H1 (cell line): ENCODE data around the gene GPLD1. TPM values are rescaled to one million over a fixed set of nuclear protein-coding genes. Genes with fewer than 3 reads are reported as not detected.

Experiments
- CTCF ChIA-PET: fragments of 300-600 bp; sonication (Branson Sonifier 250); formaldehyde crosslinking; loops from one replicate; lab custom pipeline; 2021; ENCODE audit not compliant: partially characterized antibody; lab: Charles Lee
- POLR2A ChIA-PET: fragments of 300-600 bp; sonication (Branson Sonifier 250); formaldehyde crosslinking; loops from one replicate; lab custom pipeline; 2021; ENCODE audit warnings: inconsistent platforms; ENCODE audit not compliant: partially characterized antibody; lab: Charles Lee
- DNase-seq, 2 experiments: peaks; one replicate each; pipeline versions ENCODE4 v3.0.0 to v3.0.0-alpha.2; 2010 to 2022; ENCODE audit warnings: low spot score in 2 of 2, low read depth in 1 of 2, mixed read lengths in 1 of 2
- FAIRE-seq: peaks from 2 replicates; lab custom pipeline; 2011; peaks lifted over from hg19 to GRCh38; lab: Jason Lieb, UNC
- H2AFZ ChIP-seq: 2 replicates; pipeline ENCODE4 v1.8.1; 2012; ENCODE audit warnings: low read length, inconsistent platforms
- H2AK5ac ChIP-seq: 2 replicates; pipeline ENCODE4 v1.6.1; 2013; ENCODE audit warnings: low read depth, low read length
- H2BK120ac ChIP-seq: replicated peaks from 2 replicates; pipeline ENCODE3; 2013; ENCODE audit warnings: low read depth, low read length, inconsistent platforms
- H2BK12ac ChIP-seq: 2 replicates; pipeline ENCODE4 v1.6.1; 2013; ENCODE audit warnings: low read depth, low read length
- H2BK15ac ChIP-seq: 2 replicates; pipeline ENCODE4 v1.6.1; 2013; ENCODE audit warnings: low read length
- H2BK20ac ChIP-seq: 2 replicates; pipeline ENCODE4 v1.6.1; 2013; ENCODE audit warnings: low read length
- H2BK5ac ChIP-seq: 2 replicates; pipeline ENCODE4 v1.6.1; 2013; ENCODE audit warnings: low read depth, low read length
- H3K14ac ChIP-seq: 2 replicates; pipeline ENCODE4 v1.6.1; 2013; ENCODE audit warnings: inconsistent platforms; ENCODE audit not compliant: insufficient read length
- H3K18ac ChIP-seq: 2 replicates; pipeline ENCODE4 v1.6.1; 2013; ENCODE audit warnings: low read length; ENCODE audit errors: extremely low read depth
- H3K23ac ChIP-seq: 2 replicates; pipeline ENCODE4 v1.6.1; 2013; ENCODE audit warnings: inconsistent platforms; ENCODE audit not compliant: insufficient read length
- H3K23me2 ChIP-seq: 2 replicates; pipeline ENCODE4 v1.6.1; 2013; ENCODE audit warnings: low read depth, low read length
- H3K27ac ChIP-seq: 2 replicates; pipeline ENCODE4 v1.6.1; 2011; ENCODE audit warnings: low read depth, low read length, inconsistent platforms
- H3K27me3 ChIP-seq, 4 experiments: replicated peaks in 1 of 4; 1 replicate in 1 of 4; 2 replicates in 3 of 4; pipeline versions ENCODE4 v1.6.1 to v1.8.1; 2011 to 2013; ENCODE audit warnings: low read length in 3 of 4, mild to moderate bottlenecking in 3 of 4, inconsistent platforms in 2 of 4, mixed read lengths in 2 of 4, moderate library complexity in 1 of 4; ENCODE audit not compliant: control insufficient read depth in 3 of 4, insufficient read depth in 3 of 4; ENCODE audit errors: extremely low read depth in 1 of 4
- H3K36me3 ChIP-seq, 4 experiments: 2 replicates each; pipeline versions ENCODE4 v1.6.1 to v1.8.1; 2011 to 2013; ENCODE audit warnings: mild to moderate bottlenecking in 4 of 4, low read length in 3 of 4, moderate library complexity in 2 of 4, control low read depth in 1 of 4, inconsistent platforms in 1 of 4; ENCODE audit not compliant: insufficient read depth in 4 of 4, control insufficient read depth in 2 of 4
- H3K4ac ChIP-seq: replicated peaks from 2 replicates; pipeline ENCODE3; 2013; ENCODE audit warnings: low read length, low read depth, mixed read lengths, inconsistent platforms; ENCODE audit not compliant: insufficient read length
- H3K4me1 ChIP-seq, 4 experiments: replicated peaks in 1 of 4; 1 replicate in 1 of 4; 2 replicates in 3 of 4; pipeline versions ENCODE4 v1.6.1 to v1.8.1; 2011 to 2013; ENCODE audit warnings: low read length in 3 of 4, inconsistent platforms in 2 of 4, mixed read lengths in 1 of 4; ENCODE audit not compliant: insufficient read depth in 4 of 4, control insufficient read depth in 3 of 4
- H3K4me2 ChIP-seq, 2 experiments: 2 replicates each; pipeline versions ENCODE4 v1.6.1 to v1.8.1; 2011 to 2013; ENCODE audit warnings: low read depth in 2 of 2, low read length in 2 of 2, control low read depth in 1 of 2, inconsistent platforms in 1 of 2, mild to moderate bottlenecking in 1 of 2; ENCODE audit not compliant: insufficient read depth in 1 of 2
- H3K4me3 ChIP-seq, 4 experiments: fragments of 200-600, 300-600 bp in 1 of 4; sonication (generic), shearing (Covaris generic), sonication (Bioruptor Twin) in 1 of 4; 2 replicates each; pipeline versions ENCODE4 v1.5.1 to v1.8.1; 2011 to 2016; ENCODE audit warnings: low read length in 4 of 4, low read depth in 3 of 4, control low read depth in 2 of 4, inconsistent platforms in 2 of 4, mild to moderate bottlenecking in 2 of 4, mixed read lengths in 1 of 4, moderate library complexity in 1 of 4; ENCODE audit not compliant: insufficient read depth in 2 of 4; ENCODE audit errors: extremely low read depth in 1 of 4
- H3K56ac ChIP-seq: replicated peaks from 2 replicates; pipeline ENCODE3; 2013; ENCODE audit warnings: low read depth, mild to moderate bottlenecking, mixed read lengths, low read length, inconsistent platforms; ENCODE audit not compliant: insufficient read length
- H3K79me1 ChIP-seq: 2 replicates; pipeline ENCODE4 v1.6.1; 2013; ENCODE audit warnings: low read depth, low read length, control low read depth
- H3K79me2 ChIP-seq, 2 experiments: 2 replicates each; pipeline versions ENCODE4 v1.6.1 to v1.8.1; 2012 to 2013; ENCODE audit warnings: low read length in 2 of 2, mild to moderate bottlenecking in 2 of 2, inconsistent platforms in 1 of 2; ENCODE audit not compliant: insufficient read depth in 2 of 2, control insufficient read depth in 1 of 2
- H3K9ac ChIP-seq, 4 experiments: replicated peaks in 1 of 4; 1 replicate in 1 of 4; 2 replicates in 3 of 4; pipeline versions ENCODE4 v1.6.1 to v1.8.1; 2011 to 2013; ENCODE audit warnings: low read depth in 3 of 4, low read length in 3 of 4, control low read depth in 2 of 4, mild to moderate bottlenecking in 2 of 4, moderate library complexity in 2 of 4, inconsistent platforms in 1 of 4; ENCODE audit errors: extremely low read depth in 1 of 4
- H3K9me3 ChIP-seq, 2 experiments: 2 replicates each; pipeline versions ENCODE4 v1.6.1 to v1.8.1; 2012 to 2013; ENCODE audit warnings: mild to moderate bottlenecking in 2 of 2, moderate library complexity in 2 of 2, control low read depth in 1 of 2, inconsistent platforms in 1 of 2, low read depth in 1 of 2, low read length in 1 of 2, mixed read lengths in 1 of 2; ENCODE audit not compliant: insufficient read depth in 2 of 2
- H4K20me1 ChIP-seq, 2 experiments: replicated peaks in 1 of 2; 2 replicates each; pipeline versions ENCODE3 to v1.8.1; 2011 to 2013; ENCODE audit warnings: inconsistent platforms in 2 of 2, low read length in 2 of 2, mild to moderate bottlenecking in 1 of 2; ENCODE audit not compliant: insufficient read depth in 2 of 2, control insufficient read depth in 1 of 2
- H4K5ac ChIP-seq: 2 replicates; pipeline ENCODE4 v1.6.1; 2013; ENCODE audit warnings: low read length, low read depth, mixed read lengths, inconsistent platforms; ENCODE audit not compliant: insufficient read length
- H4K8ac ChIP-seq: 2 replicates; pipeline ENCODE4 v1.8.0; 2013; ENCODE audit warnings: mild to moderate bottlenecking, moderate library complexity, low read length, inconsistent platforms; ENCODE audit not compliant: insufficient read depth; ENCODE audit errors: extremely low read depth
- H4K91ac ChIP-seq: replicated peaks from 2 replicates; pipeline ENCODE3; 2013; ENCODE audit warnings: low read length, mixed read lengths, inconsistent platforms; ENCODE audit not compliant: insufficient read length
- CTCF ChIP-seq, 3 experiments: IDR thresholded peaks; 1 replicate in 2 of 3; 2 replicates in 1 of 3; pipeline versions ENCODE4 v1.5.1 to v1.6.1; 2011; ENCODE audit warnings: low read length in 3 of 3, mild to moderate bottlenecking in 3 of 3, inconsistent platforms in 2 of 3, low read depth in 1 of 3, moderate library complexity in 1 of 3; ENCODE audit not compliant: insufficient read depth in 1 of 3; ENCODE audit errors: control extremely low read depth in 1 of 3
- ZNF274 ChIP-seq: IDR thresholded peaks from 2 replicates; pipeline ENCODE4 v1.7.0; 2012; ENCODE audit warnings: low read length, borderline replicate concordance; ENCODE audit errors: extremely low read depth
- WGBS, 2 experiments: shearing (Covaris generic) in 1 of 2; methylation state at CpG; one replicate each; pipeline versions ENCODE4 v1.1.6 to v1.1.7; 2013 to 2015; ENCODE audit warnings: low lambda C conversion rate in 2 of 2, mixed read lengths in 2 of 2, inconsistent platforms in 1 of 2, low coverage in 1 of 2, missing lambda C conversion rate in 1 of 2; ENCODE audit not compliant: insufficient replicate concordance in 2 of 2, insufficient coverage in 1 of 2, insufficient read length in 1 of 2; ENCODE audit errors: extremely low coverage in 1 of 2, missing lambda C conversion rate in 1 of 2; 5-methylcytosine and 5-hydroxymethylcytosine counted together
- polyA plus RNA-seq, 7 experiments: library from polyadenylated mRNA; depleted of rRNA in 3 of 7; stranded (reverse) in 5 of 7; unstranded in 2 of 7; fragments of >200 nt in 5 of 7; fragments of 200-250 nt in 2 of 7; gene quantifications; 1 replicate in 5 of 7; 2 replicates in 1 of 7; 4 replicates in 1 of 7; pipeline versions ENCODE4 v1.2.1 to v1.2.3, GENCODE V29; 2011 to 2013; ENCODE audit warnings: missing spikeins in 2 of 7, mixed read lengths in 2 of 7
- total RNA-seq: library from RNA; stranded (reverse); fragmentation: NEBNext Ultra II Directional; extraction: Animal tissue kit (Norgen Biotek cat#: 25700); gene quantifications from 2 replicates; pipeline ENCODE4 v1.2.1, GENCODE V29; 2021

GPLD1 gene
- total and polyA plus RNA-seq, 2 of the 8 experiments (the other 6 are each of a cell fraction or from before 2014, with no cell fraction given) = 3.7 to 5.3 TPM

DNA sequence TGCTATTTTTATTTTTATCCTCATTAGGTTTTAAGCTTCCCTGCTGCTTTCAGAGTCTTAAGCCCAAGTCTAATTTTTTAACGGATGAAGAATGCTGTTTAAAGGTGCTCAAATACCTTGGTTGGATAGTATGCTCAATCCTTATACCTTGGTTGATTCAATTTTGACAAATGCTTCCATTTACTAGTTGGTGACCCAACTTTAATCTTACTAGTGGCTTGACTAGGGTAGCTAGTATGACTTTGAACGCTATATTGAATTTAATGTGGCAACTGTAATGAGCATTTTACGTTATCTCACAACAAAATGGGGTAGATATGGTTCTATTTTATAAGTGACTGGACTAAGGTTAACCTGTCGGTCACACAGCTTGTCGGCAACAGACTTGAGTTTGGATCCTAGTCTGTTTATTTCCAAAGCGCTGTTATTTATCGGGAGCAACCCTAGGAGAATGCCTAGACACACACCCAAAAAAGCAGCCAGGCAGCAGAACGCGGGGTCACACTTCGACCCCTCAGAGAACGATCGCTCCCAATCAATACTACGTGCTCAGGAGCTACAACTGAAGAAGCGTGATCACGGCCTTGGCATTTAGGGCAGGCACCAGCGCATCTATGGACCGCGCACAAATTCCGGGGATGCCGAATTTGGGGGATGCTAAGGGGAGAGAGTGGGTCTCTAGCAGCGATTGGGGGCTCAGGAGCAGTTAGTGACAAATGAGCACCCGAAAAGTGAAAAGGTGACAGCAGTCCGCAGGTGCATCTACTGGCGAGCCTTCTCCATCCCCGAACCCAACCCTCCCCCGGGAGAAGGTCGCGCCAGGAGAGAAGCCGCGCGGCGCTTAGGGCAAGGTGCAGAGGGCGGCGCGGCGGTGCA is 4.8 kb upstream of the GPLD1 start:
- H3K27ac ChIP-seq = no peak overlapping the region
- H2BK120ac ChIP-seq = no peak overlapping the region
- POLR2A ChIA-PET = interaction anchor here (0.6 to 1.5 kb wide), 7 partner anchors 16 to 203 kb away, joined by 3 to 7 read pairs (median 5); no protein-coding TSS in a partner anchor
- H4K91ac ChIP-seq = no peak overlapping the region
- no peak overlapping the region for H3K23ac ChIP-seq
- H3K4me2 ChIP-seq = peak overlapping the region; percentile 59 to 98
- peak overlapping the region; percentile 48 to 72 (median 66) for H3K4me3 ChIP-seq
- no peak overlapping the region for H4K5ac ChIP-seq
- no peaks in the 10 kb centered on the region for H3K36me3 ChIP-seq
- WGBS, 2 experiments = 20% methylated on average over 34 of the region's 36 CpGs; no CpG with 5 or more reads in 1 of the 2 experiments
- H2BK12ac ChIP-seq = 0 out of 2 replicates have a peak overlapping the region, but pooled peaks have one; percentile 0
- peaks cover 0 to 7% (median 3%) of the 10 kb centered on the region in 4 experiments; a peak in 4 of 7 replicates for H3K4me1 ChIP-seq
- H3K79me2 ChIP-seq = no peaks in the 10 kb centered on the region
- no peak overlapping the region for H2BK20ac ChIP-seq
- H2AFZ ChIP-seq = peak overlapping the region; percentile 66
- H3K18ac ChIP-seq = no peak overlapping the region
- FAIRE-seq (no peak), DNase-seq (no peak)
- peak overlapping the region; percentile 73 for H4K8ac ChIP-seq
- no peak overlapping the region for H2BK15ac ChIP-seq
- H3K9me3 ChIP-seq = 0 out of 4 replicates have a peak, but pooled peaks cover 0 to 2% of the 10 kb centered on the region in 2 experiments
- H3K27me3 ChIP-seq = peaks cover 0 to 24% (median 8%) of the 10 kb centered on the region in 4 experiments; a peak in 6 of 7 replicates
- peaks cover 7% of the 10 kb centered on the region; the same call in 1 of the 2 replicates for H3K23me2 ChIP-seq
- TF ChIP-seq ZNF274 (no peak), CTCF (IDR thresholded peaks at IDR 0.05; ENCODE audit: control extremely low read depth in 1 of 3, insufficient read depth in 1 of 3, low read depth in 1 of 3, low read length in 3 of 3) (peak in 1 of 3 experiments; percentile 7; a peak in 1 of 4 replicates)
- H3K14ac ChIP-seq = no peak overlapping the region
- peak overlapping the region in 2 of 4 experiments; percentile 65 to 76; a peak in 4 of 7 replicates for H3K9ac ChIP-seq
- no peak overlapping the region for H2BK5ac ChIP-seq
- no peak overlapping the region for H2AK5ac ChIP-seq
- H3K4ac ChIP-seq = no peak overlapping the region
- CTCF ChIA-PET = interaction anchor here (0.6 to 8.4 kb wide), 22 partner anchors 9 to 1486 kb away, joined by 3 to 67 read pairs (median 4); partner anchors contain the start of gene KIAA0319
- H3K56ac ChIP-seq = no peak overlapping the region
- H4K20me1 ChIP-seq = no peaks in the 10 kb centered on the region
- H3K79me1 ChIP-seq = no peaks in the 10 kb centered on the region
